Tibial nerve (tissue), 4 donors: Measurements from ENCODE around the gene SPTB. TPM values are rescaled to one million over a fixed set of nuclear protein-coding genes. Genes with fewer than 3 reads are reported as not detected.

Experiments
- DNase-seq, 2 donors: peaks; one replicate each; pipeline ENCODE4 v3.0.0-alpha.2; 2019; ENCODE audit warnings: low spot score in 2 of 2
- H3K27ac ChIP-seq, 4 donors: fragments of 200-600 bp; sonication (generic) in 3 of 4; one replicate each; pipeline ENCODE4 v1.5.1; 2017 to 2019; ENCODE audit warnings: mild to moderate bottlenecking in 1 of 4
- H3K27me3 ChIP-seq, 2 donors: fragments of 200-600 bp; sonication (generic) in 1 of 2; one replicate each; pipeline versions ENCODE4 v1.5.1 to v1.6.0; 2017 to 2019
- H3K36me3 ChIP-seq, 3 donors: fragments of 200-600 bp; sonication (generic); one replicate each; pipeline ENCODE4 v1.5.1; 2018 to 2019
- H3K4me1 ChIP-seq, 4 donors: fragments of 200-600 bp; sonication (generic) in 3 of 4; one replicate each; pipeline ENCODE4 v1.5.1; 2017 to 2019
- H3K4me3 ChIP-seq, 4 donors: fragments of 200-600 bp; sonication (generic) in 3 of 4; one replicate each; pipeline ENCODE4 v1.5.1; 2017 to 2019; ENCODE audit warnings: mild to moderate bottlenecking in 1 of 4, moderate library complexity in 1 of 4
- H3K9me3 ChIP-seq, 4 donors: fragments of 200-600 bp; sonication (generic) in 3 of 4; one replicate each; pipeline ENCODE4 v1.5.1; 2017 to 2019
- EP300 ChIP-seq, 2 donors: sonication (generic); formaldehyde crosslinking; IDR thresholded peaks; one replicate each; pipeline ENCODE4 v1.6.1; 2017; ENCODE audit warnings: antibody characterized with exemption in 2 of 2, mild to moderate bottlenecking in 1 of 2
- POLR2A ChIP-seq, 2 donors: fragments of 450-650 bp; IDR thresholded peaks; one replicate each; pipeline ENCODE4 v1.6.1; 2017; ENCODE audit warnings: antibody characterized with exemption in 2 of 2, mild to moderate bottlenecking in 2 of 2, moderate library complexity in 2 of 2
- WGBS, 2 donors: methylation state at CpG; one replicate each; pipeline ENCODE4 v1.1.5; 2018; 5-methylcytosine and 5-hydroxymethylcytosine counted together
- total RNA-seq, 4 donors: library from RNA; depleted of rRNA; stranded (reverse); fragments of >200 nt; gene quantifications; one replicate each; pipeline ENCODE4 v1.1.0, GENCODE V29; 2016
- TF ChIP-seq, protein P1 (sequence below), 5 experiments: fragments of 200-600 bp in 3 of 5; fragments of 450-650 bp in 2 of 5; sonication (generic) in 3 of 5; IDR thresholded peaks; one replicate each; pipeline ENCODE4 v1.5.1; 2016 to 2019; ENCODE audit warnings: antibody characterized with exemption in 5 of 5, mild to moderate bottlenecking in 3 of 5, moderate library complexity in 2 of 5

The SPTB gene
- total RNA-seq, 4 donors from 2014 or later, result 4.5 to 12.6 (median 9.2) TPM

DNA sequence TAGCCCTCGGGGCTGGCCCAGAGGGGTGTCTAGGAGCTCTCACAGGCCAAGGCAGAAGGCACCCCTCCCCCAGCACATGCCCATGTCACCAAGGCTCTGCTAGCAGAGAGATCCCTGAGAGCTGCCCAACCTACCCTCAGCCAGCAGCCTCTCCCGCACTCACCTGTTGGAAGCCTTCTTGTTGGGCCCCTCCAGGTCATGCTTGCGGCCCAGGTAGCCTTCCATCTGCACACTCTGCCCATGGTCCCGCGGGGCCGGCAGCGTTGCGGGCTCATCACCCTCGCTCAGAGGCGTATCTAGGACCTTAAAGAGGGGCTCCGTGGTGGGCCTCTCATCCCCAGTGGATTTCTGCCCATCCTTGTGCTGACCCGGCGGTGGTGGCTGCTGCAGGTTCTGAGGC lies 126.3 kb downstream of the SPTB start:
- Histone ChIP-seq H3K27ac (no peak overlapping the region), H3K4me3 (no peak overlapping the region), H3K27me3 (no peaks in the 10 kb centered on the region), H3K9me3 (no peaks in the 10 kb centered on the region), H3K4me1 (peaks cover 0 to 6% (median 2%) of the 10 kb centered on the region in 4 donors), H3K36me3 (peaks cover 0 to 19% (median 0%) of the 10 kb centered on the region in 3 donors)
- TF ChIP-seq POLR2A (IDR thresholded peaks at IDR 0.05) (no peak), EP300 (IDR thresholded peaks at IDR 0.05) (no peak)
- TF ChIP-seq, protein P1, sequence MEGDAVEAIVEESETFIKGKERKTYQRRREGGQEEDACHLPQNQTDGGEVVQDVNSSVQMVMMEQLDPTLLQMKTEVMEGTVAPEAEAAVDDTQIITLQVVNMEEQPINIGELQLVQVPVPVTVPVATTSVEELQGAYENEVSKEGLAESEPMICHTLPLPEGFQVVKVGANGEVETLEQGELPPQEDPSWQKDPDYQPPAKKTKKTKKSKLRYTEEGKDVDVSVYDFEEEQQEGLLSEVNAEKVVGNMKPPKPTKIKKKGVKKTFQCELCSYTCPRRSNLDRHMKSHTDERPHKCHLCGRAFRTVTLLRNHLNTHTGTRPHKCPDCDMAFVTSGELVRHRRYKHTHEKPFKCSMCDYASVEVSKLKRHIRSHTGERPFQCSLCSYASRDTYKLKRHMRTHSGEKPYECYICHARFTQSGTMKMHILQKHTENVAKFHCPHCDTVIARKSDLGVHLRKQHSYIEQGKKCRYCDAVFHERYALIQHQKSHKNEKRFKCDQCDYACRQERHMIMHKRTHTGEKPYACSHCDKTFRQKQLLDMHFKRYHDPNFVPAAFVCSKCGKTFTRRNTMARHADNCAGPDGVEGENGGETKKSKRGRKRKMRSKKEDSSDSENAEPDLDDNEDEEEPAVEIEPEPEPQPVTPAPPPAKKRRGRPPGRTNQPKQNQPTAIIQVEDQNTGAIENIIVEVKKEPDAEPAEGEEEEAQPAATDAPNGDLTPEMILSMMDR (IDR thresholded peaks at IDR 0.05), result no peak
- DNase-seq, result no peak
- WGBS, 2 donors, result 90 to 91% methylated on average over 13 of the region's 13 CpGs

DNA sequence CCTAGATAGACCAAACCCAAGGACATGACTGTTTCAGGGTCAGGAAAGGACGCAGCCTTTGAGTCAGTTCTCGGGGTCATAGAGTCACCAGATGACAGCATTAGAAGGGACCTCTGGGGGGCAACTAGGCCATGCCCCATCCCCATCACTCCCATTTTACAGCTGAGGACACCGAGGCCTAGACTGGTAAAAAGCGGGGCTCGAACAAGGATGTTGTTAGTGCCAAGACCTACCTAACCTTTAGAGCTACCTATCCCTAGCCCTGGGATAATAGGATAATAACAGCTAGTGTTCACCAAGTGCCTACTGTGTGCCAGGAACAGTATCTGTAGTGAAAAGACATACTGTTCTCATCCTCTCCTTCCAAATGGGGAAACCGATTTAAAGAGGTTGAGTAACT lies 126.8 kb downstream of the SPTB start:
- TF ChIP-seq, protein P1 (IDR thresholded peaks at IDR 0.05), result no peak
- TF ChIP-seq POLR2A (IDR thresholded peaks at IDR 0.05) (no peak), EP300 (IDR thresholded peaks at IDR 0.05) (no peak)
- Histone ChIP-seq H3K27ac (no peak overlapping the region), H3K9me3 (no peaks in the 10 kb centered on the region), H3K4me3 (no peak overlapping the region), H3K27me3 (no peaks in the 10 kb centered on the region), H3K36me3 (peaks cover 0 to 23% (median 0%) of the 10 kb centered on the region in 3 donors), H3K4me1 (peaks cover 0 to 2% (median 0%) of the 10 kb centered on the region in 4 donors)
- 86 to 89% methylated on average over 6 of the region's 6 CpGs for WGBS, 2 donors
- DNase-seq, result no peak

- H3K4me1 ChIP-seq, result peaks cover 0 to 21% (median 19%) of the 10 kb centered on the region in 4 donors
- H3K9me3 ChIP-seq, result no peaks in the 10 kb centered on the region
- H3K36me3 ChIP-seq, result peaks cover 0 to 49% (median 0%) of the 10 kb centered on the region in 3 donors
- peak overlapping the region in 2 of 4 donors; percentile 43 to 79 for H3K27ac ChIP-seq
- TF ChIP-seq, protein P1 (IDR thresholded peaks at IDR 0.05), result no peak
- TF ChIP-seq POLR2A (IDR thresholded peaks at IDR 0.05) (no peak), EP300 (IDR thresholded peaks at IDR 0.05) (no peak)
- H3K4me3 ChIP-seq, result no peak overlapping the region
- no peaks in the 10 kb centered on the region for H3K27me3 ChIP-seq
- WGBS, 2 donors, result 86 to 89% methylated on average over 49 to 50 of the region's 51 CpGs
- no peak for DNase-seq
These were observed 130.6 kb downstream of the SPTB start for GRCh38 chr14:64748995-64749714.

- Histone ChIP-seq H3K4me3 (no peak overlapping the region), H3K36me3 (peaks cover 0 to 56% (median 0%) of the 10 kb centered on the region in 3 donors), H3K27me3 (no peaks in the 10 kb centered on the region), H3K27ac (peak overlapping the region in 2 of 4 donors; percentile 43 to 79), H3K4me1 (peaks cover 0 to 21% (median 19%) of the 10 kb centered on the region in 4 donors), H3K9me3 (no peaks in the 10 kb centered on the region)
- no peak for TF ChIP-seq POLR2A (IDR thresholded peaks at IDR 0.05)
- no peak for DNase-seq
- 78 to 79% methylated on average over 6 of the region's 6 CpGs for WGBS, 2 donors
These were observed 131.2 kb downstream of the SPTB start for GRCh38 chr14:64748521-64748920.

GRCh38 chr14:64747327-64747726 lies 132.4 kb downstream of the SPTB start:
- WGBS, 2 donors, result 73 to 81% methylated on average over 4 to 5 of the region's 5 CpGs

More at GRCh38 chr14:64747327-64747726, 132.4 kb downstream of the SPTB start:
- TF ChIP-seq EP300 (IDR thresholded peaks at IDR 0.05), result no peak
- TF ChIP-seq, protein P1 (IDR thresholded peaks at IDR 0.05), result no peak
- no peak for TF ChIP-seq POLR2A (IDR thresholded peaks at IDR 0.05)
- Histone ChIP-seq H3K4me1 (peaks cover 0 to 21% (median 19%) of the 10 kb centered on the region in 4 donors), H3K27me3 (no peaks in the 10 kb centered on the region), H3K4me3 (no peak overlapping the region), H3K9me3 (no peaks in the 10 kb centered on the region), H3K36me3 (peaks cover 0 to 68% (median 0%) of the 10 kb centered on the region in 3 donors), H3K27ac (peak overlapping the region in 3 of 4 donors; percentile 21 to 85 (median 79))
- DNase-seq, result no peak
